Esophagus (tissue), 2 donors: ENCODE measurements around the gene PARP14. TPM values are rescaled to one million over a fixed set of nuclear protein-coding genes. Genes with fewer than 3 reads are reported as not detected.
"Not testable (repeated sequence)": the region's sequence is repeated elsewhere in the genome, so short reads cannot be mapped to it uniquely, and the experiment has no call there.

Experiments
- H3K27ac ChIP-seq, 2 donors: one replicate each; pipeline ENCODE4 v1.5.1; 2013; ENCODE audit warnings: low read depth in 2 of 2, mild to moderate bottlenecking in 2 of 2, inconsistent platforms in 1 of 2, low read length in 1 of 2, moderate library complexity in 1 of 2
- H3K27me3 ChIP-seq, 2 donors: one replicate each; pipeline ENCODE4 v1.6.1; 2013; ENCODE audit warnings: low read length in 2 of 2, control low read depth in 1 of 2, mild to moderate bottlenecking in 1 of 2; ENCODE audit not compliant: insufficient read depth in 2 of 2, control insufficient read depth in 1 of 2
- H3K36me3 ChIP-seq, 2 donors: one replicate each; pipeline ENCODE4 v1.6.1; 2013; ENCODE audit warnings: low read length in 1 of 2; ENCODE audit not compliant: control insufficient read depth in 2 of 2, insufficient read depth in 2 of 2
- H3K4me1 ChIP-seq, 2 donors: one replicate each; pipeline ENCODE4 v1.6.1; 2013; ENCODE audit warnings: low read length in 1 of 2; ENCODE audit not compliant: control insufficient read depth in 2 of 2, insufficient read depth in 2 of 2
- H3K4me3 ChIP-seq, 2 donors: one replicate each; pipeline ENCODE4 v1.5.1; 2013; ENCODE audit warnings: low read length in 2 of 2, mild to moderate bottlenecking in 2 of 2, low read depth in 1 of 2, moderate library complexity in 1 of 2
- H3K9me3 ChIP-seq, 2 donors: one replicate each; pipeline ENCODE4 v1.6.1; 2013; ENCODE audit warnings: mild to moderate bottlenecking in 2 of 2, low read depth in 1 of 2, low read length in 1 of 2, moderate library complexity in 1 of 2; ENCODE audit not compliant: control insufficient read depth in 2 of 2, insufficient read depth in 1 of 2
- whole genome bisulfite sequencing, 2 donors: extraction: QIAGEN DNeasy Blood & Tissue Kit; methylation state at CpG; one replicate each; pipeline ENCODE4 v1.1.7; 2013; 5-methylcytosine and 5-hydroxymethylcytosine counted together
- polyA plus RNA-seq, 2 donors: library from polyadenylated mRNA; stranded (reverse); fragments of 200-250 nt; gene quantifications; one replicate each; pipeline ENCODE4 v1.2.3, GENCODE V29; 2013
- donor health status: healthy with polysubstance abuse.
- donor health status: Bipolar disorder and iron deficiency.

The PARP14 gene
- polyA plus RNA-seq, 2 donors, result 5.4 to 6.6 TPM

GRCh38 chr3:122730240-122730639, 49.6 kb downstream of the PARP14 start:
- peaks cover 0 to 2% of the 10 kb centered on the region in 2 donors for H3K36me3 ChIP-seq
- H3K4me3 ChIP-seq, result no peak overlapping the region
- WGBS, 2 donors, result 78 to 84% methylated on average over 4 of the region's 4 CpGs
- H3K27ac ChIP-seq, result no peak overlapping the region
- H3K9me3 ChIP-seq, result peaks cover 0 to under 1% of the 10 kb centered on the region in 2 donors
- H3K4me1 ChIP-seq, result no peaks in the 10 kb centered on the region
- no peaks in the 10 kb centered on the region for H3K27me3 ChIP-seq

GRCh38 chr3:122732682-122733525, 52.3 kb downstream of the PARP14 start:
- H3K27ac ChIP-seq, H3K36me3 ChIP-seq, H3K4me1 ChIP-seq, H3K4me3 ChIP-seq, H3K9me3 ChIP-seq, H3K27me3 ChIP-seq: not testable (repeated sequence)
- WGBS, 2 donors, result 90 to 93% methylated on average over 22 of the region's 22 CpGs

GRCh38 chr3:122739172-122739571, 58.5 kb downstream of the PARP14 start:
- 83 to 85% methylated on average over 3 of the region's 3 CpGs for WGBS, 2 donors

GRCh38 chr3:122742234-122742633, 61.6 kb downstream of the PARP14 start:
- no peaks in the 10 kb centered on the region for H3K4me1 ChIP-seq
- no peak overlapping the region for H3K27ac ChIP-seq
- H3K9me3 ChIP-seq, result no peaks in the 10 kb centered on the region
- H3K4me3 ChIP-seq, result no peak overlapping the region
- H3K27me3 ChIP-seq, result no peaks in the 10 kb centered on the region
- peaks cover 0 to 4% of the 10 kb centered on the region in 2 donors for H3K36me3 ChIP-seq

More at GRCh38 chr3:122739172-122739571, 58.5 kb downstream of the PARP14 start:
- Histone ChIP-seq H3K36me3 (peaks cover 0 to 4% of the 10 kb centered on the region in 2 donors), H3K9me3 (no peaks in the 10 kb centered on the region), H3K4me1 (no peaks in the 10 kb centered on the region), H3K27ac (no peak overlapping the region), H3K27me3 (no peaks in the 10 kb centered on the region), H3K4me3 (no peak overlapping the region)

- H3K27ac ChIP-seq, result no peak overlapping the region
- H3K4me3 ChIP-seq, result no peak overlapping the region
- no peaks in the 10 kb centered on the region for H3K27me3 ChIP-seq
- H3K4me1 ChIP-seq, result no peaks in the 10 kb centered on the region
- peaks cover 0 to 4% of the 10 kb centered on the region in 2 donors for H3K36me3 ChIP-seq
- H3K9me3 ChIP-seq, result no peaks in the 10 kb centered on the region
- 97 to 99% methylated on average over 4 of the region's 4 CpGs for WGBS, 2 donors
Observed at GRCh38 chr3:122743581-122744120, 63.0 kb downstream of the PARP14 start.

DNA sequence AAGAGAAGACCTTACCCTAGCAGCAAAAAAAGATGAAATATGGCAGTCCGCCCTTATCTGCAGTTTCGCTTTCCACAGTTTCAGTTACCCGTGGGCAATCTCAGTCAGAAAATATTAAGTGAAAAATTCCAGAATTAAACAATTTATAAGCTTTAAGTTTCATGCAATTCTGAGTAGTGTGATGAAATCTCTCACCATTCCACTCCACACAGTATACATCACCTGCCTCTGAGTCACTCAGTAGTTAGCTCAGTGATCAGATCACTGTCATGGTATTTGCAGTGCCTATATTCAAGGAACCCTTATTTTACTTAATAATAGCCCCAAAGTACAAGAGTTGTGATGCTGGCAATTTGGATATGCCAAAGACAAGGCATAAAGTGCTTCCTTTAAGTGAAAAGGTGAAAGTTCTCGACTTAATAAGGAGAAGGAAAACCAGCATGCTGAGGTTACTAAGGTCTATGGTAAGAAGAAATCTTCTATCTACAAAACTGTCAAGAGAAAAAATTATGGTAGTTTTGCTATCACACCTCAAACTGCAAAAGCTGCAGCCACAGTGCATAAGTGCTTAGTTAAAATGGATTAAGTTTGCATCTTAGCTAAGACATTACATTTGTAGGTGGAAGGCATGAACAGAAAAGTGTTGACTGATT, 64.9 kb downstream of the PARP14 start:
- Histone ChIP-seq H3K9me3 (no peaks in the 10 kb centered on the region), H3K27ac (no peak overlapping the region), H3K4me3 (no peak overlapping the region), H3K27me3 (no peaks in the 10 kb centered on the region), H3K4me1 (no peaks in the 10 kb centered on the region), H3K36me3 (peaks cover 0 to under 1% of the 10 kb centered on the region in 2 donors)
- 94 to 95% methylated on average over 4 of the region's 4 CpGs for WGBS, 2 donors

DNA sequence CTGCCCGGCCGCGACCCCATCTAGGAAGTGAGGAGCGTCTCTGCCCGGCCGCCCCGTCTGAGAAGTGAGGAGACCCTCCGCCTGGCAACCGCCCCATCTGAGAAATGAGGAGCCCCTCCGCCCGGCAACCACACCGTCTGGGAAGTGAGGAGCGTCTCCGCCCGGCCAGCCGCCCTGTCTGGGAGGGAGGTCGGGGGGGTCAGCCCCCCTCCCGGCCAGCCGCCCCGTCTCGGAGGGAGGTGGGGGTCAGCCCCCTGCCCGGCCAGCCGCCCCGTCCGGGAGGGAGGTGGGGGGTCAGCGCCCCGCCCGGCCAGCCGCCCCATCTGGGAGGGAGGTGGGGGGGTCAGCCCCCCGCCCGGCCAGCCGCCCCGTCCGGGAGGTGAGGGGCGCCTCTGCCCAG, 66.7 kb downstream of the PARP14 start:
- not testable (repeated sequence) for H3K4me1 ChIP-seq, H3K4me3 ChIP-seq, H3K27me3 ChIP-seq, H3K9me3 ChIP-seq, H3K27ac ChIP-seq, H3K36me3 ChIP-seq
- 96 to 98% methylated on average over 19 to 29 of the region's 35 CpGs for WGBS, 2 donors

DNA sequence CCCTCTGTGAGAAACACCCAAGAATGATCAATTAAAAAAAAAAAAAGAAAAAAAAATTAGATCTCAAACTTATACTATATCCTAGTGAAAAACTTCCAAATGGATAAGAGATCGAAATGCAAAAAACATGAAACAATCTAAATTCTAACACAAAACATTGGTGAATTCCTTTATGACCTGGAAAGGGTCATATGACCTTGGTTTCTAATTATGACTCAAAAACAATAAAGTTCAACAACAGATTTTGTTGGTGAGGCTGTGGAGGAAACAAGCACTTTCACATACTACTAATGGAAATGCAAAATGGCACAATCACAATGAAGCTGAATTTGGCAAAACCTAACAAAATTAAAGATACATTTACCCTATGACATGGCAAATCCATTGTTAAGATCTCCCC, 67.7 kb downstream of the PARP14 start:
- H3K27ac ChIP-seq, result no peak overlapping the region
- H3K4me1 ChIP-seq, result no peaks in the 10 kb centered on the region
- no peak overlapping the region for H3K4me3 ChIP-seq
- no peaks in the 10 kb centered on the region for H3K9me3 ChIP-seq
- WGBS, 2 donors, result 93 to 95% methylated on average over 1 of the region's 1 CpG
- no peaks in the 10 kb centered on the region for H3K36me3 ChIP-seq
- no peaks in the 10 kb centered on the region for H3K27me3 ChIP-seq

DNA sequence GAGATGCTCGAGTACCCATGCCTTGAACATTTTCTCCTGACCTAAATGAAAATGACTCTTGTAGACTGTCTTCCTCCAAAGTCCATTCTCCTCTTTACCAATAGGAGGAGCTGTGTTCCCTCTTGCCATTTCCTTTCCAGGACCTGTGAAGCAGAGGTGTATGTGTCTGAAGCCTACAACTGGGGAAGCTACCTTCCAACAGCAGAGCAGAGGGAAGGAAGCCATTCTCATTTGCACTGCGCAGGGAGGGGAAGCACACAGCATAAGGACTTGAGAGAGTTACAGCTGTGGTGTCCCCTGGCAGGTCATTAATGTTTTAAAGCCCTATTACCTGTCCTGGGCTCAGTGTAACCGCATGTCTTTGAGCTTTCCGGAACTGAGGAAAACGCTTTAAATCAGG, 74.3 kb downstream of the PARP14 start:
- no peak overlapping the region for H3K4me3 ChIP-seq
- 81 to 82% methylated on average over 5 of the region's 5 CpGs for WGBS, 2 donors
- H3K36me3 ChIP-seq, result peaks cover 0 to 5% of the 10 kb centered on the region in 2 donors
- no peaks in the 10 kb centered on the region for H3K27me3 ChIP-seq
- no peaks in the 10 kb centered on the region for H3K9me3 ChIP-seq
- no peak overlapping the region for H3K27ac ChIP-seq
- no peaks in the 10 kb centered on the region for H3K4me1 ChIP-seq
